GM19438 (cell line): ENCODE data around the gene TEAD2.

ENCODE experiments used
- ATAC-seq: cut with Tn5 transposase; IDR thresholded peaks from one replicate; pipeline ENCODE4 v1.9.1; 2021; ENCODE audit warnings: low read depth; ENCODE audit not compliant: unreplicated experiment

The TEAD2 gene

GRCh38 chr19:49362048-49362928 is at the start of gene TEAD2:
Gene TEAD2 (minus strand): TSS chr19:49362416. CDS start chr19:49360075, 2,341 bp downstream.
- no peak for ATAC-seq

DNA sequence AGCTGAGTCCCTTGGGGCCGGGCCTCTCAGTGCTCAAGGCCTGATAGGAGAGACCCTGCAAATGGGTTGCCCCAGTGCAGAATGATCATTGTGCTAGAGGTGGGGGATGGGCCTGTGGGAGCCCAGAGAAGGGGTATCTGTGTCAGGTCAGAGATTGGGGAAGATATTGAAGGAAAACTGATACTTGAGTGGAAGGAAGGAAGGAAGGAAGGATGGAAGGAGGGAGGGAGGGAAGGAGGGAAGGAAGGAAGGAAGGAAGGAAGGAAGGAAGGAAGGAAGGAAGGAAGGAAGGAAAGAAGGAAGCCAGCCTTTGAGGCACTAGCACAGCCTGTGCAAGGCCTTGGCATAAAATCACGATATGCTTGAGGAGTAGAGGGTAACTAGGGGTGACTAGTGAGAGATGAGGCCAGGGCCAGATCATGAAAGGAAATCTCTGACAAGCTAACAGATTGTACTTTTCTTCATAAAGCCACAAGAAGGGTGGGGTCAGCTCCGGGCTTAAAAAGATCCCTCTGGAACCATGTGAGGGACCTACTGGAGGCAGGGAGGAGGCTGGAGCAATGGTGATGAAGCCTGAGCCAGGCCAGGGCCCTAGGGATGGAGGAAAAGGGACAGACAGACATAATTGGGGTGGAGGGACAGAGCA is 49.6 kb upstream of the TEAD2 start:
- ATAC-seq: no peak

DNA sequence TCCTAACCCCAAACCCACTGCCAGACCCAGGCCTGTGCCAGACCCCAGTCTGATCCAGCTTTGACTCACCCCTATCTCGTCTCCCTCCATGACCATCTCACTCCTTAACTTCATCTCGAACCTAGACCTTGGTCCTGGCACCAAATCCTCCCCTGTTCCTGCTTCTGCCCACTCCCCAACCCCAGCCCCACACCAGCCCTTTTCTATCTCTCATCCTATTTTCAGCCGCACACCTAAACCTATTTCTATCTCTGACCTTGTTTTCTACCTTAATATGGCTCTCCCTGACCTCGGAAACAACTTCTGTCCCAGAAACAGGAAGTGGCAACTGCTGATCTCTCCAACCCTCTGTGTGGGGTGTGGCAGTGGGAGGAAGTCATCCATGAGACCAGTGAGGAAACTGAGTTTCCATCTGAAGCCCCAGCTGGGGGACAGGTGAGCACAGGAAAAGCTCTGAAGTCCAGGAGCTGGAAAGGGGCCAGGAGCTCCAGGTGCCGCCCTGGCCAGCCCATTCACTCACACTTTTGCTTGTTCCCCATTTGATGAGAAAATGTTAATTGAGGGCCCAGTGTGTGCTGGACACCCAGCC is 47.3 kb upstream of the TEAD2 start:
- ATAC-seq: no peak

GRCh38 chr19:49408816-49409440 is 46.7 kb upstream of the TEAD2 start:
- no peak for ATAC-seq

DNA sequence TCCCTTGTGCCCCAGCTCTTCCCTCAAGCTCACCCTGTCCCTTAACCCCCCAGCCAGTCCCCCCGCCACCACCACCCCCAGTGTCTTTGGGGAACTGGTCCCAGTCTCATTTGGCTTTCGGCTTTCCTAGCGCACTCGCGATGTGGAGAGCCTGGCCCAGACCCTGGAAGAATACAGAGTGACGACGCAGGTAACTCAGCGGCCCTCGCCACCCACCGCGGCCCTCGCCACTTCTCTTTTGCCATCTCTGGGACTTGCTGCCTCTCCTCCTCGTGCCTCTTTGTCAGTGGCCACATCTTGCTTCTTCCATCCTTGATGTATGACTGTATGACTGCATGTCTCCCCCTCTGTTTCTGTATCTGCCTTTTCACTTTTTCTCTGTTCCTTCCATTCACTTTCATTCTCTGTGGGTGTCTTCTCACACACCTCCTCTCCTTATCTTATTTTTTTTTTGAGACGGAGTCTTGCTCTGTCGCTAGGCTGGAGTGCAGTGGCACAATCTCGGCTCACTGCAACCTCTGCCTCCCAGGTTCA is 45.3 kb upstream of the TEAD2 start:
- ATAC-seq: no peak

DNA sequence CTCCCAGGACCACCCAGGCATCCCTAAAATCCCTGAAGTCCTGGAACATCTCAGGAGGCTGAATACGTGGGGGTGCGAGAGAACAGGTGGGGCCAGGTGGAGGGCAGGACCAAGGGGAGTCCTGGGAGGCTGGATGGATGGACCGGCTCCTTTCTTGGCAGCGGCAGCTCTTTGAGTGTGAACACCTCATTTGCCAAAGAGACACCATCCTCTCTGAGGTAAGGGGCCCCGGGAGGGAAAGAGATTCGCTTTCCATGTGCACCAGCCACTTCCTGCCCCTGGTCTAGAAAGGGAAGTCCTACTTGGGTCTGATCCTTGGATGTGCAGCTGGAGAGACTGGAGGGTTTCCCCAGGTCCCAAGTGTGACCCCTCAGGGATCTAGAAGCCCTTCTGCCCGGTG is 44.9 kb upstream of the TEAD2 start:
- no peak for ATAC-seq

- ATAC-seq: no peak
These were observed 41.4 kb upstream of the TEAD2 start for GRCh38 chr19:49403404-49404187.

GRCh38 chr19:49400029-49400428 is 37.8 kb upstream of the TEAD2 start:
- no peak for ATAC-seq

GRCh38 chr19:49398931-49399330 is 36.7 kb upstream of the TEAD2 start:
- ATAC-seq: no peak

GRCh38 chr19:49398001-49398615 is 35.9 kb upstream of the TEAD2 start:
- ATAC-seq: no peak

GRCh38 chr19:49396738-49397505 is 34.7 kb upstream of the TEAD2 start:
- no peak for ATAC-seq

- no peak for ATAC-seq
These were observed 33.6 kb upstream of the TEAD2 start for GRCh38 chr19:49395581-49396407.

DNA sequence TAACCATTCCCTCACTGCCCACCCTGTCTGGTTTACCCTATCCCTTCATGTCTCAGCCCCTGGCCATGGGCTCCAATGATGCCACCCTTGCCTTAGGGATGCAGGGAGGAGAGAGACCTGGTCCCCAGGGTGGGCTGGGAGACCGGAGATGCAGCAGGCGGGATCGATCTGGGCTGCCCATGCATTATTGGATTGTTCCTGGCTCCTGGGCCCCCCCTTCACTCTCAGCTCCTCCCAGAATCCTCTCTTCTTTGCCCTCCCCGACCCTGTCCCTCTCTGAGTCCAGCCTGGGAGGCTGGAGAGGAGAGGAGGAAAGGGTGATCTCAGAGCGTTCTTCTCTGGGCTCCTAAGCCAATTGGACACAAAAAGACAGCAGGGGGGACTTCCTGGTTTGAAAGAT is 31.7 kb upstream of the TEAD2 start:
- no peak for ATAC-seq

DNA sequence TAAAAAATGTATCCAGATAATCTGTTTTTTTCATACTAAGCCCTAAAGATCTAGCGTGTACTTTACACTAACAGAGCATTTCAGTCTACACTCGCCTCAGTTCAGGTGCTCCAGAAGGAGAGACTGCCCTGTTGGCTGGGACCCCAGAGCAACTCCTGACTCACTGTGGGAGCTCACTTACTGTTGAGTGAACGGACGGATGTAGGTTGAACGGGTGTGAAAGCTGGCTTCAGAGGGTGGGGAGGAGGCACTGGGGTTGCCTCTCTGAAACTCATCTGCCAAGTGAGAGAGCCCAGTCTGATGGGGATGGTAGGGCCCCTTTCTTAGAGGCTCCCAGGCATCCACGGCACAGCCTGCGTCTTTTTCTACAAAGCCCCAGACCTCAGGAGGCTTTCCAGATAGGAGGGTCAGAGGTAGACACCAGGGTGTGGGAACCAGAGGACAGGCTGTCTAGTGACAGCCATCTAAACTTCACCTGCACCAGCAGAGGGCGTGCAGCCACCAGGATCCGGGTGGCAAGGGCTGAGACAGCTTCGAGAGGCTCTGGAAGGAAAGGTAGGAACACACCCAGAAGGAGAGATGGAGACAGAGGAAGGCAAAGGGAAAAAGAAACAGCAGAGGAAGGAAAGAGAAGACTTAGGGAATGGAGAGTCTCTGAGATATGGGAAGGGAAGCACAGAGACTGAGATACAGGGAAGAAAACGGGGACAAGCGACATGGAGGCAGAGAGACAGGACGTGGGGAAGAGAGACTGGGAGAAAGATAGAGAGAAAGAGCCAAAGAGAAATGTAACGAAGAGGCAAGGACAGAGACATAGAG is 29.6 kb upstream of the TEAD2 start:
- ATAC-seq: no peak

DNA sequence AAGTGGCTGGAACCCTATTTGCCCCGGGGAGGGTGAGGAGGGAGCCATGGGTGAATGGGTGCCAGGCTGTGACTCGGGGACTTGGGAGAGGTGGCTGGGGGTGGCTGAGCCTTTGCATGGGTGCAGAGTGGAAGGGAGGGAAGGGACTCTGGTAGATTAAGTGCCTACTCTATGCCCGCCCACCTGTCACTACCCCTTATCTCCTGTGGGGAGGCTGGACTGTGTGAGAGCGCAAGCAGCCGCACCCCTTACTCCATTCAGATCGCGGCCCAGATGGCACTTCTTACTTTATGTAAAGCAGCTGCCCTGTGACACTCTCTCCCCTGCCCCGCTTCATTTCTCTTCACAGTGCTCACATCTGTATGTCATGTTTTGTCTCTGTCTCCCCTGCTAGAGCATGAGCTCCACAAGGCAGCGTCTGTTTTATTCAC is 28.7 kb upstream of the TEAD2 start:
- no peak for ATAC-seq

GRCh38 chr19:49390131-49390928 is 28.1 kb upstream of the TEAD2 start:
- no peak for ATAC-seq
